H9 (cell line): ENCODE measurements around the gene LRIG3. TPM values are rescaled to one million over a fixed set of nuclear protein-coding genes. Genes with fewer than 3 reads are reported as not detected.

Experiments used
- DNase-seq: peaks from one replicate; pipeline ENCODE4 v3.0.0-alpha.2; 2017
- H2AFZ ChIP-seq: one replicate; pipeline ENCODE4 v1.6.1; 2013; ENCODE audit warnings: mild to moderate bottlenecking, low read length, control low read depth, moderate library complexity
- H2AK5ac ChIP-seq: 2 replicates; pipeline ENCODE4 v1.6.1; 2013; ENCODE audit warnings: low read length, control low read depth, mixed read lengths; ENCODE audit not compliant: insufficient read length
- H2BK120ac ChIP-seq: one replicate; pipeline ENCODE4 v1.6.1; 2013; ENCODE audit warnings: low read depth, mild to moderate bottlenecking, low read length, control low read depth, inconsistent platforms; ENCODE audit not compliant: poor library complexity, severe bottlenecking
- H2BK12ac ChIP-seq: 2 replicates; pipeline ENCODE4 v1.6.1; 2013; ENCODE audit warnings: low read length, control low read depth, mixed read lengths, low read depth; ENCODE audit not compliant: insufficient read length
- H2BK15ac ChIP-seq: 2 replicates; pipeline ENCODE4 v1.6.1; 2013; ENCODE audit warnings: low read depth, low read length, control low read depth
- H2BK20ac ChIP-seq: one replicate; pipeline ENCODE4 v1.6.1; 2013; ENCODE audit warnings: low read depth, mild to moderate bottlenecking, low read length, control low read depth, inconsistent platforms; ENCODE audit not compliant: poor library complexity, severe bottlenecking
- H2BK5ac ChIP-seq: 2 replicates; pipeline ENCODE4 v1.6.1; 2013; ENCODE audit warnings: low read length, control low read depth, mixed read lengths; ENCODE audit not compliant: insufficient read length
- H3K14ac ChIP-seq: 2 replicates; pipeline ENCODE4 v1.6.1; 2013; ENCODE audit warnings: low read length, control low read depth; ENCODE audit not compliant: insufficient read depth
- H3K18ac ChIP-seq: 2 replicates; pipeline ENCODE4 v1.6.1; 2013; ENCODE audit warnings: low read depth, mild to moderate bottlenecking, mixed read lengths, low read length, control low read depth; ENCODE audit not compliant: insufficient read length
- H3K23ac ChIP-seq: 2 replicates; pipeline ENCODE4 v1.6.1; 2013; ENCODE audit warnings: low read length, control low read depth, mixed read lengths, low read depth; ENCODE audit not compliant: insufficient read length
- H3K23me2 ChIP-seq: 2 replicates; pipeline ENCODE4 v1.6.1; 2013; ENCODE audit warnings: low read depth, mild to moderate bottlenecking, mixed read lengths, low read length, control low read depth; ENCODE audit not compliant: insufficient read length, poor library complexity, severe bottlenecking
- H3K27ac ChIP-seq: 2 replicates; pipeline ENCODE4 v1.5.1; 2013; ENCODE audit warnings: low read length, control low read depth, mixed read lengths, low read depth; ENCODE audit not compliant: insufficient read length
- H3K27me3 ChIP-seq: 2 replicates; pipeline ENCODE4 v1.6.1; 2013; ENCODE audit warnings: low read length, control low read depth, inconsistent platforms; ENCODE audit not compliant: insufficient read depth
- H3K4ac ChIP-seq: 2 replicates; pipeline ENCODE4 v1.6.1; 2013; ENCODE audit warnings: low read depth, mild to moderate bottlenecking, control low read depth, inconsistent platforms, low read length, moderate library complexity
- H3K4me1 ChIP-seq: 2 replicates; pipeline ENCODE4 v1.6.1; 2013; ENCODE audit warnings: low read length, control low read depth, inconsistent platforms; ENCODE audit not compliant: insufficient read depth
- H3K4me2 ChIP-seq: 2 replicates; pipeline ENCODE4 v1.6.1; 2013; ENCODE audit warnings: low read length, control low read depth, mixed read lengths; ENCODE audit not compliant: insufficient read length, insufficient read depth
- H3K56ac ChIP-seq: 2 replicates; pipeline ENCODE4 v1.6.1; 2013; ENCODE audit warnings: low read depth, mild to moderate bottlenecking, mixed read lengths, low read length, control low read depth; ENCODE audit not compliant: insufficient read length
- H3K79me1 ChIP-seq: 2 replicates; pipeline ENCODE4 v1.6.1; 2013; ENCODE audit warnings: low read depth, mild to moderate bottlenecking, moderate library complexity, low read length, control low read depth, inconsistent platforms; ENCODE audit not compliant: insufficient read depth, poor library complexity, severe bottlenecking
- H3K79me2 ChIP-seq: 2 replicates; pipeline ENCODE4 v1.6.1; 2013; ENCODE audit warnings: low read length, control low read depth, inconsistent platforms; ENCODE audit not compliant: insufficient read depth
- H3K9ac ChIP-seq: 2 replicates; pipeline ENCODE4 v1.6.1; 2013; ENCODE audit warnings: low read length, control low read depth, mixed read lengths; ENCODE audit not compliant: insufficient read length; ENCODE audit errors: extremely low read depth
- H3K9me3 ChIP-seq: one replicate; pipeline ENCODE4 v1.6.1; 2013; ENCODE audit warnings: low read depth, low read length, inconsistent platforms; ENCODE audit not compliant: control insufficient read depth
- H3T11ph ChIP-seq: one replicate; pipeline ENCODE4 v1.6.1; 2013; ENCODE audit warnings: mild to moderate bottlenecking, low read length, control low read depth, inconsistent platforms
- H4K20me1 ChIP-seq: one replicate; pipeline ENCODE4 v1.6.1; 2013; ENCODE audit not compliant: control insufficient read depth, insufficient read length, insufficient read depth
- H4K5ac ChIP-seq: 2 replicates; pipeline ENCODE4 v1.6.1; 2013; ENCODE audit warnings: low read depth, mild to moderate bottlenecking, mixed read lengths, low read length, control low read depth; ENCODE audit not compliant: insufficient read length
- H4K8ac ChIP-seq: replicated peaks from 2 replicates; pipeline ENCODE4 v1.6.1; 2013; ENCODE audit warnings: low read length, control low read depth, mixed read lengths, low read depth; ENCODE audit not compliant: insufficient read length
- H4K91ac ChIP-seq: 2 replicates; pipeline ENCODE4 v1.6.1; 2013; ENCODE audit warnings: low read depth, mild to moderate bottlenecking, moderate library complexity, mixed read lengths, low read length, control low read depth; ENCODE audit not compliant: insufficient read length
- H3K27ac Mint-ChIP-seq, 3 experiments: 2 replicates in 2 of 3; 3 replicates in 1 of 3; pipeline ENCODE4 v1.8.0; 2020 to 2021; ENCODE audit warnings: mixed read lengths in 3 of 3, mild to moderate bottlenecking in 1 of 3, moderate library complexity in 1 of 3
- H3K27me3 Mint-ChIP-seq: 2 replicates; pipeline ENCODE4 v1.8.0; 2021; ENCODE audit warnings: low read depth, mild to moderate bottlenecking, moderate library complexity, mixed read lengths
- H3K36me3 Mint-ChIP-seq, 3 experiments: 2 replicates in 2 of 3; 3 replicates in 1 of 3; pipeline ENCODE4 v1.8.0; 2020 to 2021; ENCODE audit warnings: low read depth in 3 of 3, mixed read lengths in 3 of 3; ENCODE audit not compliant: insufficient read depth in 1 of 3
- H3K4me1 Mint-ChIP-seq, 2 experiments: 2 replicates each; pipeline ENCODE4 v1.8.0; 2020; ENCODE audit warnings: mixed read lengths in 2 of 2
- H3K4me3 Mint-ChIP-seq, 2 experiments: 2 replicates in 1 of 2; 3 replicates in 1 of 2; pipeline ENCODE4 v1.8.0; 2020 to 2021; ENCODE audit warnings: mild to moderate bottlenecking in 2 of 2, mixed read lengths in 2 of 2, moderate library complexity in 1 of 2
- H3K9me3 Mint-ChIP-seq, 2 experiments: 2 replicates in 1 of 2; 3 replicates in 1 of 2; pipeline ENCODE4 v1.8.0; 2020; ENCODE audit warnings: mild to moderate bottlenecking in 2 of 2, mixed read lengths in 2 of 2, moderate library complexity in 1 of 2
- WGBS: extraction: QIAGEN DNeasy Blood & Tissue Kit; methylation state at CpG from one replicate; pipeline ENCODE4 v1.1.7; 2013; ENCODE audit warnings: missing lambda C conversion rate, low lambda C conversion rate, mixed read lengths; ENCODE audit not compliant: insufficient read length; ENCODE audit errors: extremely low coverage; 5-methylcytosine and 5-hydroxymethylcytosine counted together
- total RNA-seq: library from RNA; stranded (reverse); gene quantifications from 2 replicates; pipeline ENCODE4 v1.2.1, GENCODE V29; 2021
- TF ChIP-seq, protein P1 (sequence below): fragments of 200-600 bp; sonication (generic); conservative IDR thresholded peaks from 3 replicates; pipeline ENCODE4 v1.8.0; 2021; ENCODE audit warnings: antibody characterized with exemption, mild to moderate bottlenecking

The LRIG3 gene
- total RNA-seq, 1 experiment from 2014 or later, result 10.9 TPM

DNA sequence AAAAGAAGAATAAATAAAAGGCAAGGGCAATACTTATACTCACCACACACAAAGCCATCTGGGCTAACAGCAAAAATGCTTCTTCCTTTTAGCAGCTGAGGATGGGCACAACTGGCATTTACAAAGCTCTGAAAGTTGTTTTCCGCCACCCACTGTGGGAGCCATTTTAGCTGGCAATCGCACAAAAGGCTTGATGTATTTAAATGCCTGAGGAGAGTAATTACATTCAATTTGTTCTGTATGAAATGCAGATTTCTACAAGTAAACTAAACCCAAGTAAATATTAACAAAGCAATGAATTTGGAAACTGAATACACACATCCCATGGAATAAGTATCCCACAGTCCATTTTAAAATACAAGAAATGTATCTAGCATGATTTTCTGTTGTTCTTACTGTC is 37.5 kb downstream of the LRIG3 start:
- Histone ChIP-seq H4K91ac (no peak overlapping the region), H3K4me1 (no peaks in the 10 kb centered on the region; the same call in 1 of the 2 replicates), H2BK5ac (no peak overlapping the region), H2BK20ac (no peak overlapping the region), H3K79me1 (no peaks in the 10 kb centered on the region), H2AFZ (no peak overlapping the region), H3K27me3 (peaks cover 3% of the 10 kb centered on the region; the same call in 1 of the 2 replicates), H3K4ac (no peak overlapping the region), H3K56ac (no peak overlapping the region), H2BK15ac (no peak overlapping the region), H3K27ac (no peak overlapping the region), H3K4me2 (no peak overlapping the region), H4K5ac (no peak overlapping the region), H3T11ph (no peak overlapping the region), H2BK12ac (no peak overlapping the region), H3K14ac (no peak overlapping the region), H2AK5ac (no peak overlapping the region), H3K9ac (no peak overlapping the region), H3K23ac (no peak overlapping the region), H3K23me2 (no peaks in the 10 kb centered on the region), H3K18ac (no peak overlapping the region), H3K79me2 (no peaks in the 10 kb centered on the region), H3K9me3 (no peaks in the 10 kb centered on the region), H4K8ac (no peak overlapping the region), H4K20me1 (no peaks in the 10 kb centered on the region), H2BK120ac (no peak overlapping the region)
- H3K36me3 Mint-ChIP-seq, result peaks cover 19 to 64% (median 50%) of the 10 kb centered on the region in 3 experiments
- no peak overlapping the region for H3K27ac Mint-ChIP-seq
- H3K4me3 Mint-ChIP-seq, result no peak overlapping the region
- no CpG with 5 or more reads among the region's 2 CpGs for WGBS
- TF ChIP-seq, protein P1, sequence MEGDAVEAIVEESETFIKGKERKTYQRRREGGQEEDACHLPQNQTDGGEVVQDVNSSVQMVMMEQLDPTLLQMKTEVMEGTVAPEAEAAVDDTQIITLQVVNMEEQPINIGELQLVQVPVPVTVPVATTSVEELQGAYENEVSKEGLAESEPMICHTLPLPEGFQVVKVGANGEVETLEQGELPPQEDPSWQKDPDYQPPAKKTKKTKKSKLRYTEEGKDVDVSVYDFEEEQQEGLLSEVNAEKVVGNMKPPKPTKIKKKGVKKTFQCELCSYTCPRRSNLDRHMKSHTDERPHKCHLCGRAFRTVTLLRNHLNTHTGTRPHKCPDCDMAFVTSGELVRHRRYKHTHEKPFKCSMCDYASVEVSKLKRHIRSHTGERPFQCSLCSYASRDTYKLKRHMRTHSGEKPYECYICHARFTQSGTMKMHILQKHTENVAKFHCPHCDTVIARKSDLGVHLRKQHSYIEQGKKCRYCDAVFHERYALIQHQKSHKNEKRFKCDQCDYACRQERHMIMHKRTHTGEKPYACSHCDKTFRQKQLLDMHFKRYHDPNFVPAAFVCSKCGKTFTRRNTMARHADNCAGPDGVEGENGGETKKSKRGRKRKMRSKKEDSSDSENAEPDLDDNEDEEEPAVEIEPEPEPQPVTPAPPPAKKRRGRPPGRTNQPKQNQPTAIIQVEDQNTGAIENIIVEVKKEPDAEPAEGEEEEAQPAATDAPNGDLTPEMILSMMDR, result no peak
- DNase-seq, result peak; percentile 51
- peaks cover 12 to 24% of the 10 kb centered on the region in 2 experiments for H3K4me1 Mint-ChIP-seq
- H3K27me3 Mint-ChIP-seq, result peaks cover 8% of the 10 kb centered on the region; the same call in 1 of the 2 replicates
- no peaks in the 10 kb centered on the region for H3K9me3 Mint-ChIP-seq
